OCI-LY7 (cell line): ENCODE results near the gene ZGPAT. TPM values are rescaled to one million over a fixed set of nuclear protein-coding genes. Genes with fewer than 3 reads are reported as not detected.

ENCODE experiments used
- BruUV-seq: library from RNA; stranded (reverse); fragments of 400-500 nt; replicated peaks from 2 replicates; lab custom pipeline; 2021; lab: Mats Ljungman, UMichigan
- CTCF ChIA-PET: fragments of 300-600 bp; sonication (Branson Sonifier 250); formaldehyde crosslinking; loops from one replicate; lab custom pipeline; 2022; ENCODE audit warnings: antibody characterized with exemption; ENCODE audit not compliant: unreplicated experiment; lab: Charles Lee
- POLR2A ChIA-PET: fragments of 300-600 bp; sonication (Branson Sonifier 250); formaldehyde crosslinking; loops from one replicate; lab custom pipeline; 2022; ENCODE audit warnings: antibody characterized with exemption; lab: Charles Lee
- DNase-seq: peaks from one replicate; pipeline ENCODE4 v3.0.0-alpha.2; 2015; ENCODE audit warnings: low spot score
- H2AFZ ChIP-seq: fragments of 200-600 bp; sonication (generic), shearing (Covaris generic); 2 replicates; pipeline ENCODE4 v1.6.1; 2014; ENCODE audit warnings: mild to moderate bottlenecking, antibody characterized with exemption, low read length, moderate library complexity
- H3K27ac ChIP-seq: fragments of 200-600 bp; sonication (generic); 2 replicates; pipeline ENCODE4 v1.5.1; 2014; ENCODE audit warnings: mixed run types, low read depth, mild to moderate bottlenecking, moderate library complexity, low read length, inconsistent platforms; ENCODE audit not compliant: poor library complexity, severe bottlenecking
- H3K36me3 ChIP-seq: fragments of 200-600 bp; sonication (generic); 2 replicates; pipeline ENCODE4 v1.6.1; 2014; ENCODE audit warnings: mild to moderate bottlenecking, antibody characterized with exemption, low read length, moderate library complexity, mixed read lengths; ENCODE audit not compliant: insufficient read depth
- H3K4me1 ChIP-seq: fragments of 200-600 bp; sonication (generic); 2 replicates; pipeline ENCODE4 v1.5.1; 2014; ENCODE audit warnings: mild to moderate bottlenecking, low read length; ENCODE audit not compliant: insufficient read depth, poor library complexity, severe bottlenecking
- H3K4me2 ChIP-seq: fragments of 200-600 bp; sonication (generic); 2 replicates; pipeline ENCODE4 v1.6.1; 2014; ENCODE audit warnings: mild to moderate bottlenecking, low read length
- H3K4me3 ChIP-seq: fragments of 200-600 bp; sonication (generic); 2 replicates; pipeline ENCODE4 v1.5.1; 2014; ENCODE audit warnings: mild to moderate bottlenecking, low read depth, low read length; ENCODE audit not compliant: poor library complexity, severe bottlenecking
- H3K79me2 ChIP-seq: fragments of 200-600 bp; sonication (generic); 2 replicates; pipeline ENCODE4 v1.6.1; 2016; ENCODE audit warnings: low read depth, mild to moderate bottlenecking, low read length, moderate library complexity, mixed read lengths; ENCODE audit not compliant: insufficient read depth
- H3K9me2 ChIP-seq: fragments of 200-600 bp; sonication (generic); 2 replicates; pipeline ENCODE4 v1.6.1; 2016; ENCODE audit warnings: mild to moderate bottlenecking, low read length, mixed read lengths; ENCODE audit not compliant: insufficient read depth
- H3K9me3 ChIP-seq: fragments of 200-600 bp; sonication (generic); 2 replicates; pipeline ENCODE4 v1.6.1; 2014; ENCODE audit warnings: mild to moderate bottlenecking, mixed run types, low read length, mixed read lengths
- H4K20me1 ChIP-seq: fragments of 200-600 bp; sonication (generic); 2 replicates; pipeline ENCODE4 v1.6.1; 2014; ENCODE audit warnings: mild to moderate bottlenecking, antibody characterized with exemption, low read length, moderate library complexity, mixed read lengths; ENCODE audit not compliant: insufficient read depth
- EZH2phosphoT487 ChIP-seq: fragments of 200-600 bp; sonication (generic); IDR thresholded peaks from 2 replicates; pipeline ENCODE4 v1.6.1; 2018; ENCODE audit warnings: low read depth, borderline replicate concordance, mild to moderate bottlenecking, mixed run types, antibody characterized with exemption, low read length, moderate library complexity, mixed read lengths
- intact Hi-C: fragments of 100-400 bp; cut with micrococcal nuclease; formaldehyde crosslinking; loops from one replicate; pipeline ENCODE4 v1.10.0; 2022; ENCODE audit not compliant: unreplicated experiment
- total RNA-seq, 2 experiments: library from RNA; depleted of rRNA in 1 of 2; stranded (reverse); fragments of >200 nt in 1 of 2; shearing (Covaris generic) in 1 of 2; gene quantifications; 2 replicates each; pipeline ENCODE4 v1.2.3, GENCODE V29; 2014 to 2022
- TF ChIP-seq, protein P1 (sequence below): fragments of 200-600 bp; sonication (generic); conservative IDR thresholded peaks from 2 replicates; pipeline ENCODE4 v1.5.1; 2014; ENCODE audit warnings: mild to moderate bottlenecking, antibody characterized with exemption, low read length, moderate library complexity, mixed read lengths

Gene ZGPAT
- total RNA-seq, 2 experiments from 2014 or later, result 43.9 to 55.4 TPM

DNA sequence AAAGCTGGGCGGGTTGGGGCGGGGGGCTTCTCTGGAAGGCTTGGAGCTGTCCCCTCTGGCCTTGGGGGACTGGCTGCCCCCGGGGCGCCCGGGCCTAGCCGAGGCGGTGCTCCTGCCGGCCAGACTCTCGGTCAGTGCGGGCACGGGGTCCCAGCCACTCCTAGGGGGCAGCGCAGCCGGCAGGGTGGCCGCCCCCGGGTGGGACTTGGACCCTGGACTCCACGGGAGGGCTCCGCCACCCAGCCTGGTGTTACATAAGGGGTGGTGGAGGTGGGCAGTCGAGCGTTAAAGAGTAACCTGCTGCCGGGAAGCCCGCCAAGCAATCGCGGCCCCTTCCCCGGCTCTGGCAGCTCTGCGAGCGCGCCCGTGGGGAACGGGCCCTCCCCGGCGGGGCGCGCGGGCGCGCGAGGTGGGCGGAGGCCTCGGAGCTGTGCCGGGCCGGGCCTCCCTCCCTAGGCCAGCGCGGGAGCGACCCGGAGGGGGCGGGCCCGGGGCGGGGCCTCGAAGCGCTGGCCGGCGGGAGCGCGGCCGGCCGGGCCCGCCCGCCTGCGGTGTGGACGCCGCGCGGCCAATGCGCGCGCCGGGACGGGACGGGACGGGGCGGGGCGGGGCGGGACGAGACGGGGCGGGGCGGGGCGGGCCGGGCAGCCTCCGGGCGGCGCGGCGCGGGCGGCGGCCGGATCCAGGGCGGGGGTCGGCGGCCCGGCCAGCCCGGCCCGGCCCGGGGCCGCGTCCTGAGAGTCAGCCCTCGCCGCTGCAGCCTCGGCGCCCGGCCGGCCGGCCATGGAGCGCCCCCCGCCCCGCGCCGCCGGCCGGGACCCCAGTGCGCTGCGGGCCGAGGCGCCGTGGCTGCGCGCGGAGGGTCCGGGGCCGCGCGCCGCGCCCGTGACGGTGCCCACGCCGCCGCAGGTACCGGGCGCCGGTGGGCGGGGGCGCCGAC is 31.6 kb downstream of the ZGPAT start, which contains the start of gene SLC2A4RG:
TSS of gene SLC2A4RG (plus strand) at position 647 of the 940 bp plus-strand sequence. CDS start at position 784, 137 bp downstream.
- Histone ChIP-seq H2AFZ (no peak within 1 kb of the TSS), H3K9me3 (no peaks in the 10 kb centered on the region), H3K27ac (peak within 1 kb of the TSS; percentile 89), H3K4me3 (peak within 1 kb of the TSS; percentile 70), H3K36me3 (peaks cover 57% of the 10 kb centered on the region), H3K4me1 (peaks cover 50% of the 10 kb centered on the region), H3K4me2 (peak within 1 kb of the TSS; percentile 92), H4K20me1 (no peaks in the 10 kb centered on the region), H3K79me2 (no peaks in the 10 kb centered on the region), H3K9me2 (no peaks in the 10 kb centered on the region)
- ChIA-PET CTCF (no interaction called here), POLR2A (interaction anchor here (1.3 kb wide), 1 partner anchor 32 kb away, joined by 5 read pairs; the partner anchor contains the start of genes ARFRP1 and ZGPAT)
- TF ChIP-seq, protein P1, sequence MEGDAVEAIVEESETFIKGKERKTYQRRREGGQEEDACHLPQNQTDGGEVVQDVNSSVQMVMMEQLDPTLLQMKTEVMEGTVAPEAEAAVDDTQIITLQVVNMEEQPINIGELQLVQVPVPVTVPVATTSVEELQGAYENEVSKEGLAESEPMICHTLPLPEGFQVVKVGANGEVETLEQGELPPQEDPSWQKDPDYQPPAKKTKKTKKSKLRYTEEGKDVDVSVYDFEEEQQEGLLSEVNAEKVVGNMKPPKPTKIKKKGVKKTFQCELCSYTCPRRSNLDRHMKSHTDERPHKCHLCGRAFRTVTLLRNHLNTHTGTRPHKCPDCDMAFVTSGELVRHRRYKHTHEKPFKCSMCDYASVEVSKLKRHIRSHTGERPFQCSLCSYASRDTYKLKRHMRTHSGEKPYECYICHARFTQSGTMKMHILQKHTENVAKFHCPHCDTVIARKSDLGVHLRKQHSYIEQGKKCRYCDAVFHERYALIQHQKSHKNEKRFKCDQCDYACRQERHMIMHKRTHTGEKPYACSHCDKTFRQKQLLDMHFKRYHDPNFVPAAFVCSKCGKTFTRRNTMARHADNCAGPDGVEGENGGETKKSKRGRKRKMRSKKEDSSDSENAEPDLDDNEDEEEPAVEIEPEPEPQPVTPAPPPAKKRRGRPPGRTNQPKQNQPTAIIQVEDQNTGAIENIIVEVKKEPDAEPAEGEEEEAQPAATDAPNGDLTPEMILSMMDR, result no peak
- no peak for TF ChIP-seq EZH2phosphoT487
- intact Hi-C loops, result no loop called here
- BruUV-seq, result no TSS peak
- DNase-seq, result peak; percentile 84

- no peak overlapping the region for H2AFZ ChIP-seq
- H3K9me2 ChIP-seq, result no peaks in the 10 kb centered on the region
- peak overlapping the region; percentile 69 for H3K4me3 ChIP-seq
- ChIA-PET CTCF (interaction anchor here (1.2 kb wide), 1 partner anchor 32 kb away, joined by 3 read pairs; the partner anchor contains the start of genes ARFRP1 and ZGPAT), POLR2A (no interaction called here)
- H3K79me2 ChIP-seq, result no peaks in the 10 kb centered on the region
- H3K4me1 ChIP-seq, result peaks cover 50% of the 10 kb centered on the region
- H3K27ac ChIP-seq, result peak overlapping the region; percentile 58
- peak; percentile 70 for DNase-seq
- TF ChIP-seq, protein P1, result no peak
- no peak for TF ChIP-seq EZH2phosphoT487
- H4K20me1 ChIP-seq, result no peaks in the 10 kb centered on the region
- no peaks in the 10 kb centered on the region for H3K9me3 ChIP-seq
- peak overlapping the region; percentile 74 for H3K4me2 ChIP-seq
- no TSS peak for BruUV-seq
- peaks cover 53% of the 10 kb centered on the region for H3K36me3 ChIP-seq
- intact Hi-C loops, result no loop called here
Observed at GRCh38 chr20:63740070-63740626, 32.3 kb downstream of the ZGPAT start.
